GM13977 (cell line): Measurements from ENCODE around the gene FPR3.
"Not testable (repeated sequence)": the region's sequence is repeated elsewhere in the genome, so short reads cannot be mapped to it uniquely, and the experiment has no call there.

Experiments
- DNase-seq: peaks from one replicate; pipeline ENCODE4 v3.0.0; 2012; ENCODE audit warnings: low spot score
- CTCF ChIP-seq: IDR thresholded peaks from 2 replicates; pipeline ENCODE4 v1.5.1; 2012; ENCODE audit warnings: mild to moderate bottlenecking, control low read depth; ENCODE audit not compliant: insufficient read depth; ENCODE audit errors: extremely low read depth, missing control alignments
- in situ Hi-C: fragments of 300-500 bp; cut with MboI; formaldehyde crosslinking; loops from one replicate; pipeline ENCODE4 v1.12.0; 2022; ENCODE audit warnings: low sequenced_read_pairs, low pct_unique_long_range_greater_than_20kb, mixed read lengths, inconsistent platforms; ENCODE audit not compliant: unreplicated experiment

The FPR3 gene

GRCh38 chr19:51799034-51799773, 4.2 kb downstream of the FPR3 start:
- no peak for TF ChIP-seq CTCF
- in situ Hi-C loops, result no loop called here
- no peak for DNase-seq

GRCh38 chr19:51799774-51800472, 5.0 kb downstream of the FPR3 start:
- no peak for TF ChIP-seq CTCF
- in situ Hi-C loops, result no loop called here
- no peak for DNase-seq

- no peak for TF ChIP-seq CTCF
- no peak for DNase-seq
Measured at GRCh38 chr19:51800473-51801244, 5.7 kb downstream of the FPR3 start.

GRCh38 chr19:51802775-51803174, 7.8 kb downstream of the FPR3 start:
- in situ Hi-C loops, result no loop called here
- no peak for DNase-seq
- TF ChIP-seq CTCF, result no peak

More at GRCh38 chr19:51800473-51801244, 5.7 kb downstream of the FPR3 start:
- in situ Hi-C loops, result no loop called here

GRCh38 chr19:51803519-51803918, 8.6 kb downstream of the FPR3 start:
- in situ Hi-C loops, result no loop called here
- no peak for DNase-seq
- no peak for TF ChIP-seq CTCF

- in situ Hi-C loops, result no loop called here
- DNase-seq, result no peak
- TF ChIP-seq CTCF, result no peak
Measured at GRCh38 chr19:51803967-51804366, 9.0 kb downstream of the FPR3 start.

GRCh38 chr19:51804789-51805188, 9.8 kb downstream of the FPR3 start:
- in situ Hi-C loops, DNase-seq: not testable (repeated sequence)

- in situ Hi-C loops, DNase-seq: not testable (repeated sequence)
Measured at GRCh38 chr19:51805396-51805795, 10.4 kb downstream of the FPR3 start.

GRCh38 chr19:51806571-51806970, 11.6 kb downstream of the FPR3 start:
- in situ Hi-C loops, DNase-seq: not testable (repeated sequence)
